GM19395 (cell line): ENCODE measurements around the gene GSDME.
A peak's percentile ranks its signal among the peaks of the same experiment; 100 is the strongest.
"Not testable (repeated sequence)": the region's sequence is repeated elsewhere in the genome, so short reads cannot be mapped to it uniquely, and the experiment has no call there.

Source experiments
- ATAC-seq: cut with Tn5 transposase; IDR thresholded peaks from one replicate; pipeline ENCODE4 v1.9.1; 2021; ENCODE audit warnings: mild to moderate bottlenecking, moderate library complexity; ENCODE audit not compliant: unreplicated experiment

Gene GSDME

GRCh38 chr7:24742506-24743162 lies 14.6 kb downstream of the GSDME start:
- ATAC-seq: no peak

DNA sequence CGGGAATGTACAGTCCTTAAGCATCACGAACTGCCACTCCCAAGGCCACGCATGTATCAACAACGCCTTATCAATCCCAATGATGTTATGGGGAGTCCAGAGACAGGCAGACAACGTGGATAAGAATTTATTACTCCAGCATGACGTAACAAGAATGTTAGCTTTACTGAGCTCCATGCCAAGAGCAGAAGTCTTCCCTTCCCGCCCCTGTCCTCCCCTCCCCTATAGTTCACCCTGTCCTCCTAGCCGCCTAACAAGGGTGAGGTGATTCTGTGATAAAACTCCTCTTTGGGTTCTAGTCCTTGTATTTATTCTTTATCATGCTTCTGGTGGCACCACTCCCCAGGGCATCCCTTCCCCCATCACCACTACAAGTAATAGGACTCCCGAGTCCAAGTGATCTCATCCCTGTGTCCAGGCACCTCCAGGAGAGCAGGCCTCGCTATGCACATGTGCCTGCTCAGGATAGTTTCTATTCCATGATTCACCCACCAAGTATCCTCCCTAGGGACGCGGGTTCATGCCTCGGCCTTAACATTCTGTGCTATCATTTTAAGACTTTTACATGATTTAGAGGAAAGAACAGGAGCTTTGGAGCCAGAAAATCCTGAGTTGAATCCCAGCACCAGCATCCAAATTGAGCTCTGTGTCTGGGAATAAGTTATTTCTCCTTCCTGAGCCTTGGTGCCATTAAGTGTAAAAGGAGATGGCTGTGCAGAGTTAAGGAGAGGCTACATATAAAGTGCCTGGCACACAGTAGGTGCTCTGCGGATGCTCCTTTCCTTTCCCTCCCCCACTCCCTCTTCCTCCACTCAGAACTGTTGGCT lies 15.4 kb downstream of the GSDME start:
- no peak for ATAC-seq

GRCh38 chr7:24740871-24741270 lies 16.4 kb downstream of the GSDME start:
- ATAC-seq: no peak

GRCh38 chr7:24739306-24739705 lies 18.0 kb downstream of the GSDME start:
- no peak for ATAC-seq

DNA sequence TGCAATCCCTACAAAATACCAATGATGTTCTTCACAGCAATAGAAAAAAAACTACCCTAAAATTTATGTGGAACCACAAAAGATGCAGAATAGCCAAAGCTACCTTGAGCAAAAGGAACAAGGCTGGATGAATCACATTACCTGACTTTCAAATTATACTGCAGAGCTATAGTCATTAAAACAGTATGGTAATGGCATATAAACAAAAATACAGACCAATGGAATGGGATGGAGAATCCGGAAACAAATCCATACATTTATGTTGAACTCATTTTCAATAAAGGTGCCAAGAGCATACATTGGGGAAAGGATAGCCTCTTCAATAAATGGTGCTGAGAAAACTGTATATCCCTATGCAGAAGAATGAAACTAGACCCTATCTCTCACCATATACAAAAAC lies 18.7 kb downstream of the GSDME start:
- no peak for ATAC-seq

GRCh38 chr7:24737281-24737680 lies 20.0 kb downstream of the GSDME start:
- ATAC-seq: no peak

GRCh38 chr7:24735594-24735993 lies 21.7 kb downstream of the GSDME start:
- ATAC-seq: not testable (repeated sequence)

DNA sequence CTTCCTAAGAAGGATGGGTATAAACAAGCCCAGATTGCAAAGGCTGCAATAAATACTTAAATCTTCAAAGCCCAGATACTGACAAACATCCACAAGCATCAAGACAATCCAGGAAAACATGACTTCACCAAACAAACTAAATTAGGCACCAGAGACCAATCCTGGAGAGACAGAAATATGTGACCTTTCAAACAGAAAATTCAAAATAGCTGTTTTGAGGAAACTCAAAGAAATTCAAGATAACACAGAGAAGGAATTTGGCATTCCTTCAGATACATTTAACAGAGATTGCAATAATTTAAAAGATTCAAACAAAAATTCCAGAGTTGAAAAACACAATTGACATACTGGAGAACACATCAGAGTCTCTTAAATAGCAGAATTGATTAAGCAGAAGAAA lies 23.0 kb downstream of the GSDME start:
- no peak for ATAC-seq

DNA sequence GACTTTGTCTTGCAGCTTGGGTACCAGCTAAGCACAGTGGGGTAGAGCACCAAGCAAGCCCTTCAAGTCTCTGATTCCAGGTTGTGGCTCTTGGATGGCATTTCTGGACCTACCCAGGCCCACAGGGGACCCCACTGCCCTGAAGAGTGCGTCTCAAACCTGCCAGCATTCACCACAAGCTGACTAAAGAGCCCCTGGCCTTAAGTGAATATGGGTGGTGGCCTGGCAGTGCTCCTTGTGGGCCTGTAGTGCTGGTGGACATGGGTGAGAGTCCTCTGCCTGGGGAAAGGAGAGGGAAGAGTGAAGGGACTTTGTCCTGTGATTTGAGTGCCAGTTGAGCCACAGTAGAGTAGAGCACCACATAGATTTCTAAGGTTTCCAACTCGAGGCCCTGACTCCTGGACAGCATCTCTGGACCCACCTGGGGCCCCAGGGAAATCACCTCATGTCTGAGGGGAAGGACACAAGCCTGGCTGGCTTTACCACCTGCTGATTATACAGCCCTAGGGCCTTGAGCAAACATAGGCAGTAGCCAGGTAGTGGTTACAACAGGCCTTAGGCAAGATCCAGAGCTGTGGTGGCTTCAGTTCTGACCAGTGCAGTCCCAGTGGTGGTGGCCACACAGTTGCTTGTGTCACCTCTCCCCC lies 23.7 kb downstream of the GSDME start:
- ATAC-seq: no peak

DNA sequence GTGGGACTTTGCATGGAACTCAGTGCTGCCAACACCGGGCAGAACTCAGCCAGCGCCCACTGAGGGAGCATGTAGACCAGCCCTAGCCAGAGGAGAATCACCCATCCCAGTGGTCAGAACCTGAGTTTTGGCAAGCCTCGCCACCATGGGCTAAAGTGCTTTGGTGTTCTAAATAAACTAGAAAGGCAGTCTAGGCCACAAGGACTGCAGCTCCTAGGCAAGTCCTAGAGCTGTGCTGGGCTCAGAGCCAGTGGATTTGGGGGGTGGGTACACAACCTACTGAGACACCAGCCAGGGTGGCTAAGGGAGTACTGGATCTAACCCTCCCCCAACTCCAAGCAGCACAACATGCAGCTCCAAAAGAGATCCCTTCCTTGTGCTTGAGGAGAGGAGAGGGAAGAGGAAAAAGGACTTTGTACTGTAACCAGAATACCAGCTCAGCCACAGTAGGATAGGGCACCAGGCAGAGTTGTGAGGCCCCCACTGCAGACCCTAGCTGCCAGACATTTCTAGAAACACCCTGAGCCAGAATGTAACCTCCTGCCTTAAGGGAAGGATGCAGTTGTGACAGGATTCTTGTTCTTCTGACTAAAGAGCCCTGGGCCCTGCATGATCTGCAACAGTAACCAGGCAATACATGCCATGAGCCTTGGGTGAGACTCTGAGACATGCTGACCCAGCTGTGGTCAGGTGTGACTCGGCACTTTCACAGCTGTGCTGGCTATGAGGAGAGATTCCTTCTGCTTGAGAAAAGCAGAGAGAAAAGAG lies 24.4 kb downstream of the GSDME start:
- ATAC-seq: peak; percentile 66

GRCh38 chr7:24731313-24731712 lies 26.0 kb downstream of the GSDME start:
- no peak for ATAC-seq

DNA sequence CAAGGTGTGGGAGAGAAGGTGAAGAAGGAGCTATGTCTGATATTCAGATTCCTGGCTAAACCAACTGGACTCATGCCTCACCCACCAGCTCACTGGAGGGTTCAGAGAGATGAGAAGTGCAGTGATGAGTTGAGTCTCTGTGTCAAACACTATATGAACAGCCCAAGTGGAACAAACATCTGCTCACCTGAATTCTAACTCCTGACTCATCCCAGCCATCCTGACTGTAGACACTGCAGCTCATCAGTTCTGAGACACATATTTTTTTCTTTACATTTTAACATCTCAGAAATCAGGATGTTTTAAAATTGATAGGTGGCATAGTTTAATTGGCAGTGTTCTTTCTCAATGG lies 27.3 kb downstream of the GSDME start:
- ATAC-seq: no peak

GRCh38 chr7:24729365-24730017 lies 27.8 kb downstream of the GSDME start:
- no peak for ATAC-seq

GRCh38 chr7:24728503-24729364 lies 28.5 kb downstream of the GSDME start:
- peak; percentile 46 for ATAC-seq

GRCh38 chr7:24728121-24728500 lies 29.2 kb downstream of the GSDME start:
- ATAC-seq: no peak

GRCh38 chr7:24727154-24728120 lies 29.8 kb downstream of the GSDME start:
- ATAC-seq: peak; percentile 78

DNA sequence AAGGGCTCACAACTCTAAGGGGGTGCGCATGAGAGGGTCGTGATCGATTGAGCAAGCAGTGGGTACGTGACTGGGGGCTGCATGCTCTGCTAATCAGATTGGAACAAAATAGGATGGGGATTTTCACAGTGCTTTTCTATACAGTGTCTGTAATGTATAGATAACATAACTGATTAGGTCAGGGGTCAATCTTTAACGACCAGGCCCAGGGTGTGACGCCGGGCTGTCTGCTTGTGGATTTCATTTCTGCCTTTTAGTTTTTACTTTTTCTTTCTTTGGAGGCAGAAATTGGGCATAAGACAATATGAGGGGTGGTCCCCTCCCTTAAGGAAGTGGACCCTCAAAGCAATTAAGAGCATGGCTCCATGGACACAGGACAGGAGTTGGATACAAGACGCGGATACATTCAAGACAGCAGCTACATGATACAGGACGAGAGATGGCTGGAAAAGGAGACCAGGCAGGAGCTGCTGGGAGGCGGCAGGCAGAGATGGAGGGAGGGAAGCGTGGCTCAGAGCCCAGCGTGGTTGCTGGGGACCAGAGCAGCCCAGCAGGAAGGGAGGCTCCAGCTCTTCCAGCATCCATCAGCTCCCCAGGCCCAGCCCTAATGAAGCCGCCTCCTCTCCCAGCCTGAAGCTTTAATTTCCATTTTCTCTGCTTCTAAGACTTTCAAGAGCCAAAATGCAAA lies 31.6 kb downstream of the GSDME start:
- ATAC-seq: no peak
